ENCODE results near the gene VAC14.

VAC14 gene

DNA sequence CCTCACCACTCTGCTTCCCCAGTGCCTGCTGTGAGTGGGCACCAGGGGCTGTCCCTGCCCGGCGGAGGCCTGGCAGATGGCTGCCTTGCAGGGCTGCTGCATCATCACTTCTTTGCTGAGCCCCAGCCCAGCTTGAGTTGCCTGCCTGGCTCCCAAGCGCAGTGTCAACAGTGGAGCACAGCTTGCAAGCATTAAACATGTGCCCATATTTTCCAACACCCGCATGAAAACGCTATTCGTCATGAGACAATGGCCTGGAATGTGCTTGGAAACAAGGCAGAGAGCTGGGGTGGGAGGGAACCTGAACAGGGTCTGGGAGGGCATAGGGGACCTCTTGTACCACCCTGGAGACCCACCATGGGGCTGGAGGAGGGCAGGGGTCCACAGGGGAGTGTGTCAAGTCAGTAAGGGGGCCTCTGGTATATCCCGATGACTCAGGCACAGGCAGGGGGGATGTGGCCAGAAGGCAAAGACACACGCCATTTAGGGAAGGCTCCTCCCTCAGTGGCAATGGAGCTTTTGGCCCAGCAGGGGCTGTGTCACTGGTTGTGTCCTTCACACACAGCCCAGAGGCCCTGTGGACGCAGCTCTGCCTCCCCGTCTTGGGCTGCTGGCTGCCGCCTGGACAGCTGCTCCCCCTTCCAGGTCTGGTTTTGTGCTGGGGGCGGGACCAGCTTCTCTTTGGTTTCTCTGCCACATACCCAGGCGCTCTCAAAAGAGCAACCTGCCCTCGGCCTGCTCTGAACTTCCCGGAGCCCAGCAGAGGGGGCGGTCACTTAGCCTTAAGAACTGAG, 97.7 kb downstream of the VAC14 start:
- no peak for DNase-seq

DNA sequence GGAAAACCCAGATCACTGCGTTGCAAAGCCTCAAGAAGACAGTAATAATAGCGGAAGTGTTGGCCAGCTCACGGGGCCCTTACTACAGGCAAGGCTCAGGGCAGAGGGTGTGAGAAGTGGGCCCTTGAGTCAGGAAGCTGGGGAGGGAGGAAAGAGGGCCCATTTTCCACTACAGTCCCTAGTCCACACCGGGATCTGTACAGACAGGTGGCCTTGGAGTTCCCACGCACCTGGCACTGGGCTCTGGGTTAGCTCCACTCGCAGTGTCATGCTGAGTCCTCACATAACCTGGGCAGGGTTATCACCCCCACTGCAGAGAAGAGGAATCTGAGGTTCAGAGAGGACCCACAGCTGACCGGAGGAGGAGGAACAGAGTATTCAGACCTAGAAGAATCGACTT, 98.3 kb downstream of the VAC14 start:
- DNase-seq, result no peak

DNA sequence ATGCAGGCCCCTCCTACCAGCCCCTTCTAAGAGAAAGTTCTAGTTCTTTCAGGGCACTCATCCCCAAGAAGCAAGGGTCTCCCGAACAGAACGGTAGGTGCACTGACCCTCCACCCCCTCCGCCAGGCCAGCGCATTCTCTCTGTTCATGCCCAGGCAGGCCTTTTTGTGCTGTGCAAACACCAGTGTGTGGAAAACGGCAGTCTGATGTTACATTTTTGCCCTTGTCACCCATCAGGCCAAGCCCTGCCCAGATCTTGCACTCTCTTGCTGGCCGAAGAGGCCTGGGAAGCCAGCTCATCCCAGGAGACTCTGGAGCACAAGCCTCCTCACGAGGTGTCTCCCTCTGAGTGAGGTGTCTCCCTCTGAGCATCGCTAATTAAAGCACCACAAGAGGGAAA, 99.0 kb downstream of the VAC14 start:
- no peak for DNase-seq

DNA sequence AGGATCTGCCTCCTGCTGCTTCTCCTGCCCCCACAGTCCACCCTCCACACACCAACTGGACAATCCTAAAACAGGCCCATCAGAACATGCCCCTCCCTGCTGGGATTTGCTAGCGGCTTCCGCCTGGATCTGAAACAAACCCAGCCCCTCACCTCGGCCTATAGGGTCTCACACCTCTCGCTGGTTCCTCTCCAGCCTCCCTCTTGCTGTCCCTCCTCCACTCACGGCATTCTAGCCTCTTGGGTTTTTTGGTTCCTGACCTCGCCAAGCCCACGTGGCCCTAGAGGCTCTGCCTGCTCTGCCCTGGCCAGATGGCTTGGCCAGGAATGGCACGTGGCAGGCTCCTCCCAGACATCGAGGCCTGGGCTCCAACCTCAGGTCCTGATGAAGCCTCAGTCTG, 99.4 kb downstream of the VAC14 start:
- no peak for DNase-seq

DNA sequence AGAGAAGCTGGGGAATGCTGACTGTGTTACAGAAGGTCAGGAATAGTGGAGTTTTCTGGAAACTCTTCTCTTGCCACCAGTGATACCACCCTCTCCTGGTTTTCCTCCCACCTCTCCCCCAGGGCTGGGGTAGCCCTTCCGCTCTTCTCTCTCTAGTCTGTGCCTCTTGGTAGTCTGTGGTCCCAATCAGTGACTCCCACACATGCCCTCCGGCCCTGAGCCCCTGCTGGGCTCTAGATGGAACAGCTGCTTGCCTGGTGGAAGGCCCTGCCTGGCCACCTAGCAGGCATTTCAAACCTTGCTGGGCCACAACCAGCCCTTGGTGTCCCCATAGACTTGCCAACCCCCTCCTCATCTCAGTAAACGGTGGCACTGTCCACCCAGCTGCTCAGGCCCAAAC, 99.9 kb downstream of the VAC14 start:
- DNase-seq, result no peak

DNA sequence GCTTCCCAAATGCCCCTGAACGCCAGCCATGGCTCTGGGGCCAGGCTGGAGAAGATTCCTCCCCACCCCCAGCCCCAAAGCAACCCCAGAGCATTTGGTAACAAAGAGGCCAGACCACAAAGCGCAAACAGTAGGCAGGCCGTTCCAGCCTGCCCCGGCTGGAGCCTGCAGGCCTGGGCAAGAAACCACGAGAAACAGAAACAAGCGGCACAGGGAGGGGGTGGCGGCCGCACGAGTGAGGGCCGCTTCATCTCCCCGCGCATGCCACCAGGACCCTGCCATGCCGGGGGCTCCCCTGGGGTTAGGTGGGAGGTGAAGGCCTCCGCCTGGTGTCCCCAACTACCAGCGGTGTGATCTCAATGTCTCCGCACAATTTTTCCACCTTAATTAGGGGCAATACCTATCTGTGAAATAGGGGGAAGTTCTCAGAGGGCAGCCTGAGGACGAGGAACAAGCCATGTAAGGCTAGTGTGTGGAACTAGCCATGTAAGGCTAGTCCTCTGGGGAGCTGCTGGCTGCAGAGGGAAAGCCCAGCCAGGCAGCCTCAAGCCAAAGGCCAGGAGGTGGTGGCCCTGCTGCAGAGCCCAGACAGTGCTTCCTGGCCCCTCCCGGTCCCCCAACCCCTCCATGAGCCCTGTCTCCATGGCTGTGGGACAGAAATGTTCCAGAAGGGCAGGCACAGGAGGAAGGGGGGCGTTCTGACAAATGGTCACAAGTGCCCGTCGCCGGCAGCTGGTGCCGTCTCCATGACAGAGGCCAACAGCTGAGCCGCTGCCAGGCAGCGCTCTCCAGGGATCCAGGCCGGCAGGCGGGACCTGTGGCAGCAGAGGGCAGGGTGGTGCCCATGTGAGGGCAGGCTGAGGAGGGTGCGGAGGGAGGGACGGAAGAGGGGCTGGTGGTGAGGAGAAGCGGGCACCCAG, 100.6 kb downstream of the VAC14 start:
- no peak for DNase-seq

DNA sequence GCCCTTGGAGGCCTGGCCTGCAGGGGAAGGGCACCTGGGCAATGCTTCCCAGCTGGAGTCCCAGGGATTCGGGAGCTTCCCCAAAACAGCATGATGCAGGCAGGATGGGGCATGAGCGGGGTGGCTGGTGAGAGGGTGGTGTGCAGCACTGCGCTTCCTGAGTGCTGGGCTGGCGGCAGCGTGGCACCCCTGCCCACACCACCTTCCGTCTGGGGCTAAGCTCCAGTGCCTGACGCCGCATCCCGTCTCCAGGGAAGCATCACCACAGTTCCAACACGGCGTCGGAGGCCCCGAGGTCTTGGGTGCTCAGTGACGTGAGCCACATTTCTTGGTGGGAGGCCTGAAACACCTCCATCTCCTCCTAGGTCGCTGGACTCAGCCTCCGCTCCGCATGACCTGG, 101.3 kb downstream of the VAC14 start:
- DNase-seq, result no peak

DNA sequence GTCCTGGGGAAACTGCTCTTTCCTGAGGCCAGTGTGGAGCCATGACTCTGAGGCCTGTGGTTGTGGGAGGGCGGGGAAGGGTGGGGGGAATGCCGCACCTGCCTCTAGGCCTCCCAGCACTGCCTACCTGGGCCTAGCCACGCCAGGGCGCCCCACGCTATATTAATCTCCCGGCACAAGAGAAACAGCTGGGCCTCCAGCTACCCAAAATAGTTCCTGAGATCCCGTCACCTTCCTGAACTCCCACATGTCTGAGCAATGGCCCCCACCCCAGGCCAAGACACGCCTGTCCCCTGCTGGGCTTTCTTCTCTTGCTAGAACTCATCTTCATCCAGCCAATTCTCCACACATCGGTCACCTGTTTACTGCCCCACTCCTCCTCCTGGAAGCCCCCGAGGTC, 102.1 kb downstream of the VAC14 start:
- no peak for DNase-seq

DNA sequence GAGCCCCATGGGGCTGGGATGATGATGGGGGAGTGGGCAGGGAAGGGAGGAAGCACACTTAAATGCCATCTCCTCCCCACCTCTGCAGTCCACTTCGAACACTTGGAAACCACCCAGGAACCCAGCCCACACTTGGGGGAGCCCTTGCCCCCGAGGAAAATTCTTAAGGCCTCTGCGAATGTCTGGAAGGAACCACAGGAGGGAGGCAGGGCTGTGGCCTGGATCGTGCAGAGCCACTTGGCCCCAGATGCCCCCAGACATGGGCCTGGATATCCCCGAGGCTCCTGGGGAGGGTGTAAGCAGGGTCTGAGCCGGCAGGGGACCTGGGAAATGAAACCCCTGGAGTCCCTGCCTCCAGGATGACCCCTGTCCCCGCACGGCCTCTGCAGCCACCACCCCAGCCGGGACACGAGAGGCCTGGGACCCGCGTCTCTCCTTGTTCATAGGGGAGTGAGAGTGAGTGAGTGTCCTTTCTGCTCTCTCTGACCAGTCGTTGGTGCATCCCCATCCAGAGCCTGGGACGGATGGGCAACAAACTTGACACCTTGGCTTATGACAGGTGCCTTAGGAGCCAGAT, 103.3 kb downstream of the VAC14 start:
- no peak for DNase-seq

DNA sequence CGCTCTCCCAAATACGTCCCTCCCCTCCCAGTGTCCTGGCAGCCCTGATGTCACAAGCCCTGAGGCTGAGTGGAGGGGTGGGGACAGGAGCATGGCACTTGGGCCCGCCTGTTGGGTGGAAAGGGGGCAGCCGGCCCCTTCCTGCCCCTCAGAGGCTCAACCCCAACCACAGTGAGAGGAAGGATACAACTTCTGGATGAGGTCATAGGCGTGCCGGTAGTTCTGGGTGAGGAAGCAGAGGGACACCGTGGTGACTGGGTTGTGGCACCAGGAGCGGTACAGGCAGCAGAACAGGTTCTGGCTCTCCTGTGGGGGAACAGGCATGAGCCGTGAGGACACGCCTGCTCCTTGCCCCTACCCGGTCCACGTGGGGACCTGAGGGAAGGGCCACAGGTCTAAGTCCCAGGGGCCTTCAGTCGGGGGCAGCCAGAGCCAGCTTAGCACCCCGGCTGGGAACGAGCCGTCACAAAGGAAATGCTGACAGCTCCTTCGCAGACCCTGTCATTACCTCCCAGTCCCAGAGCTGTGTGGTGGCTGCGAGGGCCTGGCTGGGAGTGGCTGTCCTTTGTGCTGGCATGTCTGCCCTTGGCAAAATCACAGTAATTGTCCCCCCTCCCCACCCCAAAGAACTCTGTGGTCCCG, 103.9 kb downstream of the VAC14 start:
- DNase-seq, result no peak

DNA sequence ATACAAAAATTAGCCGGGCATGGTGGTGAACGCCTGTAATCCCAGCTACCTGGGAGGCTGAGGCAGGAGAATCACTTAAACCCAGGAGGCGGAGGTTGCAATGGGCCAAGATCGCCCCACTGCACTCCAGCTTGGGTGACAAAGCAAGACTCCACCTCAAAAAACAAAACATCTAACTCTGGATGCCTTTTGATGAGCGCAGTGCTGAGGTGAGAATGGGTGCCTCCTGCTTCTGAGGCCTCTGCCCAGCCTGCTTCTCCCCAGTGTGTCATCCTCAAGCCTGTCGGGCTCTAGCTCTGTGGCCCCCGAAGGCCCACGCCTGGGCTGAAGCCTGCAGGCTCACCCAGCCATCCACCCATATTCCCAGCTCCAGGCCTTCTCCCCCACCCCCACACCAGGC, 104.6 kb downstream of the VAC14 start:
- DNase-seq, result no peak

DNA sequence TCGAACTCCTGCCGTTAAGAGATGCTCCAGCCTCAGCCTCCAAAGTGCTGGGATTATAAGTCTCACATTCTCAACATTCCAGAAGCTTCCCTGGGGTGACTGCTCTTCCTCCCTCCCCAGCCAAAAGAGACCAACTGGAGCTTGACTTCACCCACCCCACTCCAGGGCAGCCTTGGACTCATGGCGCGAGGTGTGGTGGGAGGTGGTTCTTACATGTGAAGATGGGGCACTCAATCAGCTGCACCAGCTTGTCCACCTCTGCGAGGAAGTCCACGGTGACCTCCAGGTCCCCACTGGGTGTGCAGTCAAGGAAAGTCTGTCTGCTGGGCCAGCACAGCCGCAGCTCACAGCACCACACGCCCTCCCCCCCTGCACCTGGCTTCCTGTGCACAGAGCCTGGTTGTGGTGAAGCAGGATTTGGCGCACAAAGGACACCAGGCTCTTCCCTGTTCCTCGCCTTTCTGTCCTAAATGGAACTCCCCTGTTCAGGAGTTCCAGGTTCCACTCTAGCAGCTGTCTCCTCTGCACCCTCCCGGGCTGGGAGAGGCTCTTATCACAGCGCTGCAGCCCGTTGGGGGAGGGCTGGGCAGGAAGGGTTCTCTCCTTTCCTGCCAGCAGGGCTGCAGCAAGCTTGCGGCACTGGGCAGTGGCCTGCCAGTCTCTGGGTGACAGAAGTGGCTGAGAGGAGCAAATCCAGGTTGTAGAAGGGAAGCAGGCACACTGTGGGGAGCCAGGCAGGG, 105.5 kb downstream of the VAC14 start:
- DNase-seq, result no peak

DNA sequence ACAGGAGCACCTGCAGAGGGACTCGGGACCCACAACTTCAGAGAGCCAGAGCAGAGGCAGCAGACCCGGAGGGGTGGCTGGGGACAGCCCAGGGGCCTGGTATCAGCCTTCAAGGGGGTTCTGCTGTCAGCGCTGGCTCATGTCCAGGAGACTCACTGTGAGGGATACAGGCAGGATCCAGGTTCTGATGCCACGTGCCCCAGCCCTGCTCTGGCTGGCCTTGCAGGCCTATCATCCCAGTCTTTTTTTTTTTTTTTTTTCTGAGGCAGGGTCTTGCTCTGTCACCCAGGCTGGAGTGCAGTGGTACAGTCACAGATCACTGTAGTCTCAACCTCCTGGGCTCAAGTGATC, 106.1 kb downstream of the VAC14 start:
- no peak for DNase-seq

DNA sequence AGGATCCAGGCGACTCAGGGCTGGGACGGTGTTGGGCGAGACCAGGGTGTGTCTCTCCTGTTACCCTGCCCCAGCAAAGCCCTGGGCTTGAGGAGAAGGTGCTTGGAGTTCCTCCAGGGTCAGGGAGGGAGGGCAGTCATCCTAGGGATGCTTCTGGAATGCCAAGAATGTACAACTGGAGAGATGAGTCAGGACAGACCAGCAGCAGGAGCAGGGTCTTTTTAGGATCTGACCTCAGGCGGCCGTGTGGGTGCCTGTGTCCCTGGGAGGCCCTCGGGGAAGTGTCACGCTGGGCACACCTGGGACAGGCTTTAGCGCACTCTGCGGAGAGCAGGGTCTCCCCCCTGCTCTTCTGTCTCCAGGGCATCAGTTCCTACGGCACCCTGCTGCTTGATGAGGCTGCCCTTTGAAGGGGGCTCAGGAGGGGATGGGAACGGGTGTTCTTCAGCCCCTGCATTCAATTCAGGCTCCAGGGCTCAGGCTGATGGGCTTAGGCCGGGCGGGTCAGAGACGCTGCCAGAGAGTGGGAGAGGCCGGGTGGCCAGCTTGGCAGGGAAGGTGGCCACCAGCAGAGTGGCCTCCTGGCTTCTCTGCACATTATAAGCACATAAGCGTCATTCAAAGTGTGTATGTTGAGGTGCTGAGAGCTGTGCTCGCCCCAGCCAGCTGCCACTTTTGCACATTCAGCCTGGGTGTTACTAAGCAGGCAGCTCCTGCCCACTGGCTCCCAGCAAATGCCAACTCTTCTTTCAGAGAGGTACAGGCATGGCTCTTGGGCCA, 106.7 kb downstream of the VAC14 start:
- no peak for DNase-seq

DNA sequence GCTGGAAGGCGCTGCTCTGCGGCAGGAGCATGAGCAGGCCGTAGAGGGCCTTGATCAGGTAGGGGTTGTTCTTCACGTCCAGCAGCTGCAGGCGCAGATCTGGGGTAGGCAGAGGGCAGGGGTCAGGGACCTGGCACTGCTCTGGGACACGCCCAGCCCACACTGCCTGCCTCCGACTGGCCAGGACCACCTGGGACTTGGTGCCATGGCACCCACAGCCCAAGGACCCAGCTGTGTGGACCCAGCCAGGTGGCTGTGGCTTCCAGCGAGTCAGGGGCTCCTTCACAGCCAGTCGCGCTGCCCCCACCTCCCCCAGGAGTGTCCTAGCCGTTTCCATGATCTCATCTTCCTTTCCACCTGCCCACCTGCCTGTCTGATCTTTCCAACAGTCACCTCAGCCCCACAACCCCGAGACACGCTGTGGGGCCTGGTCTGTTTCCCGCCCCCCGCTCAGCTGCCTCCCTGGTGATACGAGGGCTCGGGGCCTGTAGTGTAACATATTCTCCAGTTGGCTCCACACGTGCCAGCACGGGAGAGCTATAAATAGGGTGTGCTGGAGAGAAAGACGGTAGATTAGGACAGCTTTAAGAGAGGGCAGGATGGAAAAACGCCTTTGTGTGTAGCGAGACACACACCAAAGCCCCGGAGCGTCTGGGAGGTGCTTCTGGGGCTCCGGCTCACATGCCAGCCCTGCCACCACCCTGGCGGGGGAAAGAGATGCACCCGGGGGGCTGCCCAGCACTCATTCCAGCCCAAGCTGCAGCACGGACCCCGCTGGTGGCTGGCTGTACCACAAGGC, 107.9 kb downstream of the VAC14 start:
- DNase-seq, result no peak

DNA sequence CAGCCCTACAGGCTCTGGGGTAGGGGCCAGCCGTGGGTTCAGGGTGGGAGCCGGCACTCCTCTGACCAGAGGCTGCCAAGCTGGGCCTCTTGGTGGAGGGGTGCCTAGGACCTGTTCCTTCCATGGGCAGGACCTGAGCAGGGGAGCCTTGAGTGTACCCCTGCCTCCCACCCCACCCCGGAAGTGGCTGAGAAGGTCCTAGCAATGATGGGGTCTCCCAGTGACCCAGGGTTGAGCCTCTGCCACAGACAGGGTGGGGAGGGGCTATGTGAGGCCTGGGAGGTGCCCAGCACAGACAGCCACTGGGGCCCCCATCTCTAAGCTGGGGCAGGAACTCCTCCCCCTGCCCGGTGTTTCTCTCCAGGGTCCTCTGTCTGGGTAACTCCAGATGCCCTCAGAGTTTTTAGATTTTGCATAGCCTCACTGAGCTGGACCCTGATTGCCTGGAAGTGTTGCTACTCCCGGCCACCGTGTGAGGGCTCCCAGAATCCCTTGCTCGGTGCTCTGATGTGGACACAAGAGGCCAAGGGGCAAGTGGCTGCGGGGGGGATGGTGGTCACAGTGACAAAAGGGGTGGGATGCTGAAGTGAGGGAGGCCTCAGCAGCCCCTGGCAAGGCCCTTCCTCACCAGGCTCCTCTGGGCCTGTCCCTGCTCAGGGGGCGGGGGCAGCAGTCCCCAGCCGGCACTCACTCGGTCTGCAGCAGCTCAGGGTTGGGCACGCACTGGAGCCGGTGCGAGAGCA, 108.7 kb downstream of the VAC14 start:
- no peak for DNase-seq

DNA sequence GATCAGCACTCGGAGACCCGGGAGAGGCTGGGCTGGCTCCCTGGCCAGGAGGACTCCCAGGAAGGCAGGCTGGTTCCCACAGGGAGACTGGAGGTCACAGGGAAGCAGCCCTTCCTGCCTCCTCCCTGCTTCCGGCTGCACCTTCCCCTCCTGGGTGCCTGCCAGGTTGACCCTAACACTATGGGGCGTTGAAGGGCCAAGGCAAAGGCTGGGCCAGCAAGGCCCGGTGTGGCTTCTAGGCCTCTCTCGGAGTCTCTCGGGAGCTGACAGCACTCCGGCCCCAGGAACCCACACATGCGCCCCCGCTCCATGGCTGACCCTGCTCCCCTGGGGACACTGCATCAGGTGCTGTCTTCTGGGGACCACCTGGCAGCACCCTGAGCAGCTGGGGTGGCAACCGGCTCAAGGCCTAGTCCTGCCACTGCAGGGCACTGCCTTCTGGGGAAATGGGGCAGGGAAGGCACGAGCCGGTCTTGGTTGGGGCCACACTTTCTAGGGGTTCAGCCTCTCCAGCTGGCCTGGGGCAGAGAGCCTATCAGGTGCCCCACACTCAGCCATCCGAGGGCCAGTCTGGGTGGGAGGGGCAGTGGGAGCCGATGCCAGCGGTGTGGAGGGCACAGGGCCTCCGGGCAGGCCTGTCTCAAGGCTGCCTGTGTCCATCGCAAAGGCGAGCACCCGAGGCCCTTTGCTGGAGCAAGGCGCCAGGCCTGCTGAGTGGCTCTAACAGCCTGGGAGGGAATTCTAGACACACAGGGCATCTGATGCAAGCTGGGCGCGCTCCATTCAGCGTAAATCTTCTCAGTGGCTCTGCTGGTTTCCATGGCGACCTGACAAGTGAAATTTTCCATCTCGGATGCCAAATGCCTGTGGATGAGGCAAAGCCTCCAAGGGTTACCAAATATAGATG, 109.5 kb downstream of the VAC14 start:
- DNase-seq, result no peak

DNA sequence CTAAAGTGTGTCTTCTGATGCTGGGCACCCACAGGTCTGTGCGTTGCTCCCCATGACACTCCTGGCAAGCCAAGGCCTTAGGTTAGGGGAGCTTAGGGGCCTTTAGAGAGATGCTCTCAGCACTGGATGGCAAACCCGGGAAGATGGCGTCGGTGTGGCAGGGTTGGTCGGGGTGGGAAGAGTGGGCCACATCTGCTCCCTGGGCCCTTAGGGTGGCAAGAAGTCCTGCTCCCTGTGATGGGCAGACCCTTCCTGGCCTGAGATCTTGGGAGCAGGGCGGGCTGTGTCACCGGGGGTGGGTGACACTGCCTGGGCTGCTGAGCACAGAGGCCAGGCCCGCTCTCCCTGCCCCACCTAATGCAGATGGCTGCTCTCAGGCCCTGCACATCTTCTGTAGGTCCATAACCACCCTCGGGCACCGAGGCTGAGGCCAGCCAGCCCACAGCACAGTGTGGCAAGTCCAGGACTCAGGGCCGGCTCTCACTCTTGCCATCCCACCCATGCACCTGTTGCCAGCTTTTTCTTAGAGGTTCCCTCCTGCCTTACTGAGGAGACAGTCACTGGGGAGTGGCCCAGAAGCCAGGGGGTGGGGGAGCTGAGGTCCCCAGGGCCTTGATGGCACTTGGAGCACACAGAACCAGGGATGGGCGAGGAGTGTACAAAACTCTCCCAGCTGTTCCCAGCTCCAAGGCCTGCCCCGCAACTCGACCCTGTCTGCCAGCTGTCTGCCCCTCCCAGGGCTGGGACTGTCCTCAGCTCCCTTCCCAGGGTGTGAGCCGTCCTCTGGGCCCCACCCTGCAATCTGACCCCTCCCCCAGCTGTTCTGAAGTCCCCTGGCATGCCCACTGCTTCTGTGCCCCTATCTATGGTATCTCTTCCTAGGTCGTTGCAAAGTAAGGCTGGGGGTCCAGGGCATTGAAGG, 110.7 kb downstream of the VAC14 start:
- DNase-seq, result no peak

Data from NCI-H526 treated with DMSO at 0.1 percent for 48 hours (cell line).